OCI-LY1 (cell line): Measurements from ENCODE around the gene ARHGEF19.

Experiments
- H2AFZ ChIP-seq: fragments of 200-600 bp; sonication (generic), shearing (Covaris generic); 2 replicates; pipeline ENCODE4 v1.6.0; 2014; ENCODE audit warnings: antibody characterized with exemption, mild to moderate bottlenecking, low read length
- H3F3A ChIP-seq: fragments of 200-600 bp; sonication (generic), shearing (Covaris generic); 2 replicates; pipeline ENCODE4 v1.6.0; 2014; ENCODE audit warnings: mild to moderate bottlenecking, antibody characterized with exemption, low read length, moderate library complexity; ENCODE audit not compliant: insufficient read depth
- H3K27ac ChIP-seq: fragments of 200-600 bp; sonication (generic); 2 replicates; pipeline ENCODE4 v1.5.1; 2014; ENCODE audit warnings: low read length, mixed run types, mild to moderate bottlenecking, low read depth; ENCODE audit not compliant: poor library complexity, severe bottlenecking
- H3K27me3 ChIP-seq: fragments of 200-600 bp; sonication (generic); 2 replicates; pipeline ENCODE4 v1.6.0; 2014; ENCODE audit warnings: antibody characterized with exemption, mild to moderate bottlenecking, low read length, moderate library complexity; ENCODE audit not compliant: insufficient read depth
- H3K36me3 ChIP-seq: fragments of 200-600 bp; sonication (generic); 2 replicates; pipeline ENCODE4 v1.6.1; 2014; ENCODE audit warnings: mild to moderate bottlenecking, antibody characterized with exemption, low read length, moderate library complexity, mixed read lengths; ENCODE audit not compliant: insufficient read depth
- H3K4me1 ChIP-seq: fragments of 200-600 bp; sonication (generic); 2 replicates; pipeline ENCODE4 v1.5.1; 2014; ENCODE audit warnings: mild to moderate bottlenecking, low read length, moderate library complexity; ENCODE audit not compliant: insufficient read depth, severe bottlenecking
- H3K4me2 ChIP-seq: fragments of 200-600 bp; sonication (generic), shearing (Covaris generic); 2 replicates; pipeline ENCODE4 v1.6.1; 2014; ENCODE audit warnings: low read length
- H3K4me3 ChIP-seq: fragments of 200-600 bp; sonication (generic); 2 replicates; pipeline ENCODE4 v1.5.1; 2014; ENCODE audit warnings: low read length, low read depth, mild to moderate bottlenecking, mixed read lengths; ENCODE audit not compliant: poor library complexity, severe bottlenecking
- H3K79me2 ChIP-seq: fragments of 200-600 bp; shearing (Covaris generic); 2 replicates; pipeline ENCODE4 v1.6.1; 2016; ENCODE audit warnings: mixed run types, low read length, mixed read lengths; ENCODE audit not compliant: insufficient read depth
- H3K9ac ChIP-seq: fragments of 200-600 bp; sonication (generic), shearing (Covaris generic); 2 replicates; pipeline ENCODE4 v1.6.1; 2014; ENCODE audit warnings: mild to moderate bottlenecking, low read length, mixed read lengths
- H3K9me2 ChIP-seq: fragments of 200-600 bp; sonication (generic), shearing (Covaris generic); 2 replicates; pipeline ENCODE4 v1.6.1; 2014; ENCODE audit warnings: low read depth, mild to moderate bottlenecking, low read length, mixed read lengths
- H3K9me3 ChIP-seq: fragments of 200-600 bp; shearing (Covaris generic); 2 replicates; pipeline ENCODE4 v1.6.1; 2014; ENCODE audit warnings: low read length, mixed read lengths
- H4K20me1 ChIP-seq: fragments of 200-600 bp; sonication (generic), shearing (Covaris generic); 2 replicates; pipeline ENCODE4 v1.6.0; 2016; ENCODE audit warnings: mild to moderate bottlenecking, low read length; ENCODE audit not compliant: insufficient read depth
- CTCF ChIP-seq: fragments of 200-600 bp; sonication (generic), shearing (Covaris generic); IDR thresholded peaks from 2 replicates; pipeline ENCODE4 v1.5.1; 2017; ENCODE audit warnings: mild to moderate bottlenecking, antibody characterized with exemption, low read length, moderate library complexity, mixed read lengths
- EZH2 ChIP-seq: fragments of 200-600 bp; sonication (generic), shearing (Covaris generic); IDR thresholded peaks from 2 replicates; pipeline ENCODE4 v1.8.0; 2017; ENCODE audit warnings: borderline replicate concordance, mixed run types, mild to moderate bottlenecking, antibody characterized with exemption, low read length, moderate library complexity, mixed read lengths

Gene ARHGEF19

GRCh38 chr1:16151995-16152384, 60.5 kb downstream of the ARHGEF19 start:
- H3K79me2 ChIP-seq, result no peaks in the 10 kb centered on the region
- H3K27me3 ChIP-seq, result peaks cover 14% of the 10 kb centered on the region
- TF ChIP-seq CTCF, result no peak
- no peak for TF ChIP-seq EZH2
- no peaks in the 10 kb centered on the region for H3K4me1 ChIP-seq
- H3K4me2 ChIP-seq, result no peak overlapping the region
- no peak overlapping the region for H3K4me3 ChIP-seq
- H2AFZ ChIP-seq, result no peak overlapping the region
- H3K9ac ChIP-seq, result no peak overlapping the region
- H3K27ac ChIP-seq, result no peak overlapping the region
- H3K36me3 ChIP-seq, result no peaks in the 10 kb centered on the region
- H3F3A ChIP-seq, result no peaks in the 10 kb centered on the region
- H3K9me2 ChIP-seq, result no peaks in the 10 kb centered on the region
- no peaks in the 10 kb centered on the region for H4K20me1 ChIP-seq
- H3K9me3 ChIP-seq, result no peaks in the 10 kb centered on the region

- Histone ChIP-seq H3K27ac (no peak overlapping the region), H3K9me3 (no peaks in the 10 kb centered on the region), H4K20me1 (no peaks in the 10 kb centered on the region), H3K9me2 (no peaks in the 10 kb centered on the region), H3K4me3 (no peak overlapping the region), H3K4me1 (no peaks in the 10 kb centered on the region), H3K9ac (no peak overlapping the region), H2AFZ (no peak overlapping the region), H3K4me2 (no peak overlapping the region), H3K79me2 (no peaks in the 10 kb centered on the region), H3F3A (no peaks in the 10 kb centered on the region), H3K27me3 (peaks cover 14% of the 10 kb centered on the region), H3K36me3 (no peaks in the 10 kb centered on the region)
- TF ChIP-seq EZH2 (no peak), CTCF (no peak)
These were observed 61.1 kb downstream of the ARHGEF19 start for GRCh38 chr1:16151196-16151994.

GRCh38 chr1:16150508-16150907, 61.9 kb downstream of the ARHGEF19 start:
- no peak overlapping the region for H3K4me3 ChIP-seq
- no peaks in the 10 kb centered on the region for H3K9me3 ChIP-seq
- no peak for TF ChIP-seq CTCF
- TF ChIP-seq EZH2, result no peak
- H3K27me3 ChIP-seq, result peaks cover 14% of the 10 kb centered on the region
- no peak overlapping the region for H3K4me2 ChIP-seq
- H3F3A ChIP-seq, result no peaks in the 10 kb centered on the region
- H2AFZ ChIP-seq, result no peak overlapping the region
- H3K9me2 ChIP-seq, result no peaks in the 10 kb centered on the region
- no peaks in the 10 kb centered on the region for H3K4me1 ChIP-seq
- H4K20me1 ChIP-seq, result no peaks in the 10 kb centered on the region
- no peaks in the 10 kb centered on the region for H3K36me3 ChIP-seq
- no peaks in the 10 kb centered on the region for H3K79me2 ChIP-seq
- no peak overlapping the region for H3K27ac ChIP-seq
- no peak overlapping the region for H3K9ac ChIP-seq
